Keratinocyte (primary cell): ENCODE measurements around the gene ABCD3. TPM values are rescaled to one million over a fixed set of nuclear protein-coding genes. Genes with fewer than 3 reads are reported as not detected.

Experiments used
- DNase-seq: peaks from one replicate; pipeline ENCODE4 v3.0.0-alpha.2; 2011; ENCODE audit warnings: low read depth, missing footprints, low spot score
- FAIRE-seq: peaks from 2 replicates; lab custom pipeline; 2011; peaks lifted over from hg19 to GRCh38; lab: Jason Lieb, UNC
- H2AFZ ChIP-seq: 2 replicates; pipeline ENCODE4 v1.6.0; 2012; ENCODE audit warnings: low read length, control low read depth, inconsistent platforms; ENCODE audit not compliant: control insufficient read depth
- H3K27ac ChIP-seq: 2 replicates; pipeline ENCODE4 v1.5.1; 2011; ENCODE audit warnings: low read length; ENCODE audit not compliant: control insufficient read depth, insufficient read depth
- H3K27me3 ChIP-seq: 3 replicates; pipeline ENCODE4 v1.6.0; 2011; ENCODE audit warnings: low read length; ENCODE audit not compliant: control insufficient read depth, insufficient read depth; ENCODE audit errors: extremely low read depth
- H3K36me3 ChIP-seq, 2 experiments: 2 replicates in 1 of 2; 3 replicates in 1 of 2; pipeline ENCODE4 v1.5.1; 2011; ENCODE audit warnings: low read length in 2 of 2, mild to moderate bottlenecking in 1 of 2; ENCODE audit not compliant: control insufficient read depth in 2 of 2, insufficient read depth in 2 of 2; ENCODE audit errors: extremely low read depth in 1 of 2
- H3K4me1 ChIP-seq: 3 replicates; pipeline ENCODE4 v1.5.1; 2011; ENCODE audit warnings: low read length; ENCODE audit not compliant: control insufficient read depth, insufficient read depth; ENCODE audit errors: extremely low read depth
- H3K4me2 ChIP-seq: 3 replicates; pipeline ENCODE4 v1.6.0; 2011; ENCODE audit warnings: low read depth, low read length; ENCODE audit not compliant: control insufficient read depth, insufficient read depth; ENCODE audit errors: extremely low read depth
- H3K4me3 ChIP-seq, 3 experiments: fragments of 200-600 bp in 1 of 3; sonication (generic) in 1 of 3; 2 replicates in 2 of 3; 3 replicates in 1 of 3; pipeline ENCODE4 v1.5.1; 2011 to 2016; ENCODE audit warnings: low read length in 3 of 3, mild to moderate bottlenecking in 3 of 3, control low read depth in 2 of 3, inconsistent platforms in 1 of 3, low read depth in 1 of 3, mixed read lengths in 1 of 3, mixed run types in 1 of 3, moderate library complexity in 1 of 3; ENCODE audit not compliant: control insufficient read depth in 2 of 3, insufficient read depth in 2 of 3; ENCODE audit errors: extremely low read depth in 1 of 3
- H3K79me2 ChIP-seq: 2 replicates; pipeline ENCODE4 v1.6.0; 2012; ENCODE audit warnings: low read length; ENCODE audit not compliant: control insufficient read depth, insufficient read depth
- H3K9ac ChIP-seq: 3 replicates; pipeline ENCODE4 v1.6.0; 2011; ENCODE audit warnings: low read length; ENCODE audit not compliant: control insufficient read depth, insufficient read depth; ENCODE audit errors: extremely low read depth
- H3K9me1 ChIP-seq: 3 replicates; pipeline ENCODE4 v1.6.0; 2011; ENCODE audit warnings: low read length; ENCODE audit not compliant: control insufficient read depth, insufficient read depth; ENCODE audit errors: extremely low read depth
- H3K9me3 ChIP-seq: 2 replicates; pipeline ENCODE4 v1.5.1; 2012; ENCODE audit warnings: low read depth, low read length; ENCODE audit not compliant: control insufficient read depth
- H4K20me1 ChIP-seq: 3 replicates; pipeline ENCODE4 v1.6.0; 2011; ENCODE audit warnings: low read length; ENCODE audit not compliant: control insufficient read depth, insufficient read depth; ENCODE audit errors: extremely low read depth
- EZH2 ChIP-seq: IDR thresholded peaks from one replicate; pipeline ENCODE4 v1.6.1; 2012; ENCODE audit warnings: inconsistent platforms, mild to moderate bottlenecking, low read length, moderate library complexity
- dilution Hi-C: fragments of 300-500 bp; cut with MboI; formaldehyde crosslinking; loops from one replicate; pipeline ENCODE4 v1.7.0; 2020; ENCODE audit warnings: low sequenced_read_pairs; ENCODE audit not compliant: extremely low pct_ligation_motif_present
- polyA plus RNA-seq, 5 experiments: library from polyadenylated mRNA; depleted of rRNA in 3 of 5; stranded (reverse) in 3 of 5; stranded (forward) in 1 of 5; unstranded in 1 of 5; fragments of >200 nt; gene quantifications; 1 replicate in 1 of 5; 2 replicates in 3 of 5; 3 replicates in 1 of 5; pipeline versions ENCODE4 v1.2.1 to v1.2.3, GENCODE V29; 2011 to 2012; ENCODE audit warnings: missing spikeins in 2 of 5, low read depth in 1 of 5, low replicate concordance in 1 of 5
- TF ChIP-seq, protein P1 (sequence below), 3 experiments: IDR thresholded peaks in 1 of 3; conservative IDR thresholded peaks in 1 of 3; optimal IDR thresholded peaks in 1 of 3; 2 replicates in 2 of 3; 3 replicates in 1 of 3; pipeline versions ENCODE3 to v1.5.1; 2011; ENCODE audit warnings: low read length in 3 of 3, mild to moderate bottlenecking in 3 of 3, moderate library complexity in 2 of 3, control low read depth in 1 of 3, inconsistent platforms in 1 of 3; ENCODE audit not compliant: insufficient read depth in 2 of 3; ENCODE audit errors: extremely low read depth in 1 of 3

ABCD3 gene
- polyA plus RNA-seq, 1 donor (not counting 4 experiments of a cell fraction or from before 2014, with no cell fraction given), result 34.9 TPM

DNA sequence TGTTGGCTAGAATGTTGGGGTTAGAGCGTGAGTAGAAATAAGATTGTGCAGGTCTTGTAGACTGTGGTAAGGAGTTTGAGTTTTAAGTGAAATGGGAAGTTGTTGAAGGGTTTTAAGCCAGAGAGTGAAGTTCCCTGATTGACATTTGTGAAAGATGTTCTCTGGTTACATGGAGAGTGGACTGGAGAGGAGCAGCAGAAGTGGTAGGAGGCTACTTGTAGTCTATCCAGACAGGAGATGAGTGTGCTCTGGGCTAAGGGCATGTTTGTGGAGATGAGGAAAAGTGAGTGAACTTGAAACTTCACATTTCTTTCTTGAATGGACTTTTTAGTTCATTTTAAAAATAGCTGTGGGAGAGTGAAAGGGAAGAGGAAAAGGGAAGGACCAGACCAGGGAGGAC is 86.4 kb downstream of the ABCD3 start:
- DNase-seq (no peak), FAIRE-seq (no peak)
- Histone ChIP-seq H3K9ac (no peak overlapping the region), H3K4me2 (no peak overlapping the region), H3K4me3 (no peak overlapping the region), H3K27me3 (no peaks in the 10 kb centered on the region), H3K4me1 (no peaks in the 10 kb centered on the region), H3K9me1 (no peaks in the 10 kb centered on the region), H3K27ac (no peak overlapping the region), H2AFZ (no peak overlapping the region), H3K9me3 (no peaks in the 10 kb centered on the region), H3K36me3 (peaks cover 0 to 5% of the 10 kb centered on the region in 2 experiments), H3K79me2 (no peaks in the 10 kb centered on the region), H4K20me1 (no peaks in the 10 kb centered on the region)
- dilution Hi-C loops, result no loop called here
- no peak for TF ChIP-seq EZH2
- TF ChIP-seq, protein P1, sequence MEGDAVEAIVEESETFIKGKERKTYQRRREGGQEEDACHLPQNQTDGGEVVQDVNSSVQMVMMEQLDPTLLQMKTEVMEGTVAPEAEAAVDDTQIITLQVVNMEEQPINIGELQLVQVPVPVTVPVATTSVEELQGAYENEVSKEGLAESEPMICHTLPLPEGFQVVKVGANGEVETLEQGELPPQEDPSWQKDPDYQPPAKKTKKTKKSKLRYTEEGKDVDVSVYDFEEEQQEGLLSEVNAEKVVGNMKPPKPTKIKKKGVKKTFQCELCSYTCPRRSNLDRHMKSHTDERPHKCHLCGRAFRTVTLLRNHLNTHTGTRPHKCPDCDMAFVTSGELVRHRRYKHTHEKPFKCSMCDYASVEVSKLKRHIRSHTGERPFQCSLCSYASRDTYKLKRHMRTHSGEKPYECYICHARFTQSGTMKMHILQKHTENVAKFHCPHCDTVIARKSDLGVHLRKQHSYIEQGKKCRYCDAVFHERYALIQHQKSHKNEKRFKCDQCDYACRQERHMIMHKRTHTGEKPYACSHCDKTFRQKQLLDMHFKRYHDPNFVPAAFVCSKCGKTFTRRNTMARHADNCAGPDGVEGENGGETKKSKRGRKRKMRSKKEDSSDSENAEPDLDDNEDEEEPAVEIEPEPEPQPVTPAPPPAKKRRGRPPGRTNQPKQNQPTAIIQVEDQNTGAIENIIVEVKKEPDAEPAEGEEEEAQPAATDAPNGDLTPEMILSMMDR (optimal IDR thresholded peaks at IDR 0.05 in 1 of 3, IDR thresholded peaks at IDR 0.05 in 1 of 3, conservative IDR thresholded peaks at IDR 0.05 in 1 of 3; ENCODE audit: extremely low read depth in 1 of 3, insufficient read depth in 2 of 3, low read length in 3 of 3), result no peak

DNA sequence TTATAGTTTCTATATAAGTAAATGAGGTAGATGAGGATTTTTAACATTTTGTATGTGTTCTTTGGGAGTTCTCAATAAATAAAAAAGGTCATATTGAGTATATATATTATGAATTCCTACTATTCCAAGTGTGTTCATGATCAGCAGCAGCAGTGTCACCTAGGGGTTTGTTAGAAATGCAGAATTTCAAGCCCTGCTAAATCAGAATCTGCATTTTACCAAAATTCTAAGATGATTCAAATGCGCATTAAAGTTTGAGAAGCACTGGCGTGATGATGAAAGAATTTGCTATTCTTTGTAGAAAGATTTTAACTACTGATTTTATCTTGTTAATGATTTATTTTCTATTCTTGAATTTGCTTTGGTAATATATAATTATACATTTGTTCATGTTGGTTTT is 94.6 kb downstream of the ABCD3 start:
- Histone ChIP-seq H3K27me3 (no peaks in the 10 kb centered on the region), H3K4me3 (no peak overlapping the region), H3K9ac (no peak overlapping the region), H3K27ac (no peak overlapping the region), H3K4me2 (no peak overlapping the region), H2AFZ (no peak overlapping the region), H3K9me3 (no peaks in the 10 kb centered on the region), H3K9me1 (no peaks in the 10 kb centered on the region), H3K36me3 (no peaks in the 10 kb centered on the region), H3K79me2 (no peaks in the 10 kb centered on the region), H4K20me1 (no peaks in the 10 kb centered on the region), H3K4me1 (no peaks in the 10 kb centered on the region)
- FAIRE-seq (no peak), DNase-seq (no peak)
- TF ChIP-seq, protein P1 (optimal IDR thresholded peaks at IDR 0.05 in 1 of 3, IDR thresholded peaks at IDR 0.05 in 1 of 3, conservative IDR thresholded peaks at IDR 0.05 in 1 of 3; ENCODE audit: extremely low read depth in 1 of 3, insufficient read depth in 2 of 3, low read length in 3 of 3), result no peak
- no peak for TF ChIP-seq EZH2
- dilution Hi-C loops, result no loop called here
